Measurements from ENCODE around the gene PLK5.
"Not testable (repeated sequence)": the region's sequence is repeated elsewhere in the genome, so short reads cannot be mapped to it uniquely, and the experiment has no call there.

Gene PLK5

DNA sequence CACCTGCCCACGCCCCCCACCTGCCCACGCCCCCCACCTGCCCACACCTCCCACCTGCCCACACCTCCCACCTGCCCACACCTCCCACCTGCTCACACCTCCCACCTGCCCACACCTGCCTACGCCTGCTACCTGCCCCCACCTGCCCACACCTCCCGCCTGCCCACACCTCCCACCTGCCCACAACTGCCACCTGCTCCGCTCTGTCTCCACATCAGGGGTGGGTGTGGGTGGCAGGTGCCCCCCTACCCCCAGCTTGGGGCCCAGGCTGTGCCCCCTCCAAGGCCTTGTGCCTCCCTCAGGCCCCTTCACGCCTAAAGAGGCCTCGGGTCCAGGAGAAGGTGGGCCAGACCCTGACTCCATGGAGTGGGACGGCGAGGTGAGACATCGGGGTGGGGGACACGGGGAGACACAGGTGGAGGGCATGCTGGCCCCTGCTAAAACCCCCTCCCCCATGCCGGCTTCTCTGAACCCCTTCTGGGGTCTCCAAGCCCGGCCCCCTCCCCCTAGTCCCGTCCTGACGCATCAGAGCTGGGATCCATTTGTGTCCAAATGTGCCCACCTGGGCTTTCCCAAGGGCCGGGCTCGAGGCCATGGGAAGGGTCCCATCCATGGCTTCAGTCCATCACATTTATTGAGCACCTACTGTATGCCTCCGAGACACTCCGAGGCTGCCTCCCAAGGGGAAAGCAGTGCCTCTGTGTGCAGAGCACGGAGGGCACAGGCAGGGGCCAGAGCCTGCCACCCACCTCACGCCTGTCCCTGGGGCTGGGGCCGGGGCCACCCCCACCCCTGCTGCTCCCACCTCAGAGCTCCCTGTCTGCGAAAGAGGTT is 4.9 kb downstream of the PLK5 start:
- H3K4me3 ChIP-seq (ENCODE audit: extremely low read depth, insufficient read depth, low read length, poor library complexity, severe bottlenecking) = no peak overlapping the region
- 80 to 89% methylated on average over 11 to 13 of the region's 23 CpGs for WGBS, 2 experiments (ENCODE audit: insufficient coverage in 2 of 2)
- no peaks in the 10 kb centered on the region for H3K9me3 ChIP-seq (ENCODE audit: control insufficient read depth, low read length)
- no peak overlapping the region for H3K27ac ChIP-seq (ENCODE audit: low read depth, low read length, severe bottlenecking)
- no peaks in the 10 kb centered on the region for H3K4me1 ChIP-seq (ENCODE audit: control insufficient read depth, insufficient read depth, low read length, poor library complexity, severe bottlenecking)
- no peaks in the 10 kb centered on the region for H3K36me3 ChIP-seq (ENCODE audit: control insufficient read depth, insufficient read depth, low read length)

DNA sequence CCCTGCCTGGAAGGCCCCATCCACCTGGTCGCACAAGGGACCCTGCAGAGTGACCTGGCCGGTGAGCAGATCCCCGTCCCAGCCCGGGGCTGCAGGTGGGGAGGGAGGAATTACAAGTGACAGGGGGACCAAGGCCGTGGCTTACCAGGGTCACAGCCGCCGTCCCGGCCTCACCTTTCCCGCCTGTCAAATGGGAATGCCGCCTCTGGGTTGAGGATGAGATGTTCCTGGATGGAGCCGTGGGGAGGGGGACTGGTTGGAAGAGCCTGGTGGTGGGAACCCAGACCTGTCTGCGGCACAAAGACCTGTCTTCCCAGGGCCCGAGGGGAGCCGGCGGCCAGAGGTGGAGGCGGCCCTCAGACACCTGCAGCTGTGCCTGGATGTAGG is 5.5 kb downstream of the PLK5 start:
- Histone ChIP-seq H3K27ac (ENCODE audit: low read depth, low read length, severe bottlenecking) (no peak overlapping the region), H3K9me3 (ENCODE audit: control insufficient read depth, low read length) (no peaks in the 10 kb centered on the region), H3K4me1 (ENCODE audit: control insufficient read depth, insufficient read depth, low read length, poor library complexity, severe bottlenecking) (no peaks in the 10 kb centered on the region), H3K4me3 (ENCODE audit: extremely low read depth, insufficient read depth, low read length, poor library complexity, severe bottlenecking) (no peak overlapping the region), H3K36me3 (ENCODE audit: control insufficient read depth, insufficient read depth, low read length) (no peaks in the 10 kb centered on the region)
- WGBS, 2 experiments (ENCODE audit: insufficient coverage in 2 of 2) = 79 to 82% methylated on average over 10 to 15 of the region's 16 CpGs

- H3K9me3 ChIP-seq (ENCODE audit: control insufficient read depth, low read length); H3K27ac ChIP-seq (ENCODE audit: low read depth, low read length, severe bottlenecking); H3K4me3 ChIP-seq (ENCODE audit: extremely low read depth, insufficient read depth, low read length, poor library complexity, severe bottlenecking); H3K36me3 ChIP-seq (ENCODE audit: control insufficient read depth, insufficient read depth, low read length); H3K4me1 ChIP-seq (ENCODE audit: control insufficient read depth, insufficient read depth, low read length, poor library complexity, severe bottlenecking): not testable (repeated sequence)
- WGBS, 2 experiments (ENCODE audit: insufficient coverage in 2 of 2) = 88 to 96% methylated on average over 7 to 8 of the region's 11 CpGs
Measured at GRCh38 chr19:1530856-1531255, 7.0 kb downstream of the PLK5 start.

GRCh38 chr19:1531587-1531986 is 7.7 kb downstream of the PLK5 start:
- WGBS, 2 experiments (ENCODE audit: insufficient coverage in 2 of 2) = 82 to 90% methylated on average over 11 of the region's 11 CpGs
- Histone ChIP-seq H3K27ac (ENCODE audit: low read depth, low read length, severe bottlenecking) (no peak overlapping the region), H3K36me3 (ENCODE audit: control insufficient read depth, insufficient read depth, low read length) (no peaks in the 10 kb centered on the region), H3K4me1 (ENCODE audit: control insufficient read depth, insufficient read depth, low read length, poor library complexity, severe bottlenecking) (no peaks in the 10 kb centered on the region), H3K9me3 (ENCODE audit: control insufficient read depth, low read length) (no peaks in the 10 kb centered on the region), H3K4me3 (ENCODE audit: extremely low read depth, insufficient read depth, low read length, poor library complexity, severe bottlenecking) (no peak overlapping the region)

DNA sequence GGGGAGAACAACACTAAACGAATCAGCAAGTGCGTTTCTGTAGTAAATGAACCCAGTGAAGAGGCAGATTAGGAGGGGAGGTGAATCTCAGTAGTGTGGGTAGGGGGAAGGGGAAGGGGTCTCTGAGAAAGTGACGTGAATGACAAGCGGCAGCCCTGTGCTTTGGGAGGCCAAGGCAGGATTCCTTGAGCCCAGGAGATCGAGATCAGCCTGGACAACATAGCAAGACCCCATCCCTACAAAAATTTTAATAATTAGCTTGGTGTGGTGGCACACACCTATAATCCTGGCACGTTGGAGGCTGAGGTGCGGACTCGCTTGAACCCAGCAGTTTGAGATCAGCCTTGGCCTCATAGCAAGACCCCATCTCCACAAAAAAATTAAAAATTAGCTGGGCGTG is 8.1 kb downstream of the PLK5 start:
- H3K27ac ChIP-seq (ENCODE audit: low read depth, low read length, severe bottlenecking) = no peak overlapping the region
- H3K36me3 ChIP-seq (ENCODE audit: control insufficient read depth, insufficient read depth, low read length) = no peaks in the 10 kb centered on the region
- WGBS, 2 experiments (ENCODE audit: insufficient coverage in 2 of 2) = 84 to 100% methylated on average over 4 to 7 of the region's 9 CpGs
- no peaks in the 10 kb centered on the region for H3K4me1 ChIP-seq (ENCODE audit: control insufficient read depth, insufficient read depth, low read length, poor library complexity, severe bottlenecking)
- no peak overlapping the region for H3K4me3 ChIP-seq (ENCODE audit: extremely low read depth, insufficient read depth, low read length, poor library complexity, severe bottlenecking)
- no peaks in the 10 kb centered on the region for H3K9me3 ChIP-seq (ENCODE audit: control insufficient read depth, low read length)

GRCh38 chr19:1533510-1534150 is 9.8 kb downstream of the PLK5 start:
- H3K36me3 ChIP-seq (ENCODE audit: control insufficient read depth, insufficient read depth, low read length) = no peaks in the 10 kb centered on the region
- no peaks in the 10 kb centered on the region for H3K4me1 ChIP-seq (ENCODE audit: control insufficient read depth, insufficient read depth, low read length, poor library complexity, severe bottlenecking)
- H3K4me3 ChIP-seq (ENCODE audit: extremely low read depth, insufficient read depth, low read length, poor library complexity, severe bottlenecking) = no peak overlapping the region
- H3K27ac ChIP-seq (ENCODE audit: low read depth, low read length, severe bottlenecking) = no peak overlapping the region
- no peaks in the 10 kb centered on the region for H3K9me3 ChIP-seq (ENCODE audit: control insufficient read depth, low read length)
- WGBS, 2 experiments (ENCODE audit: insufficient coverage in 2 of 2) = 91% methylated on average over 17 to 18 of the region's 23 CpGs

- H3K36me3 ChIP-seq (ENCODE audit: control insufficient read depth, insufficient read depth, low read length) = no peaks in the 10 kb centered on the region
- H3K9me3 ChIP-seq (ENCODE audit: control insufficient read depth, low read length) = no peaks in the 10 kb centered on the region
- no peaks in the 10 kb centered on the region for H3K4me1 ChIP-seq (ENCODE audit: control insufficient read depth, insufficient read depth, low read length, poor library complexity, severe bottlenecking)
- no peak overlapping the region for H3K4me3 ChIP-seq (ENCODE audit: extremely low read depth, insufficient read depth, low read length, poor library complexity, severe bottlenecking)
- H3K27ac ChIP-seq (ENCODE audit: low read depth, low read length, severe bottlenecking) = no peak overlapping the region
- WGBS, 2 experiments (ENCODE audit: insufficient coverage in 2 of 2) = 82% methylated on average over 13 to 14 of the region's 14 CpGs
Measured at GRCh38 chr19:1534972-1535371, 11.1 kb downstream of the PLK5 start.

GRCh38 chr19:1535699-1536098 is 11.8 kb downstream of the PLK5 start:
- not testable (repeated sequence) for H3K27ac ChIP-seq (ENCODE audit: low read depth, low read length, severe bottlenecking); H3K36me3 ChIP-seq (ENCODE audit: control insufficient read depth, insufficient read depth, low read length); H3K4me3 ChIP-seq (ENCODE audit: extremely low read depth, insufficient read depth, low read length, poor library complexity, severe bottlenecking); H3K4me1 ChIP-seq (ENCODE audit: control insufficient read depth, insufficient read depth, low read length, poor library complexity, severe bottlenecking); H3K9me3 ChIP-seq (ENCODE audit: control insufficient read depth, low read length)
- 95 to 98% methylated on average over 6 of the region's 7 CpGs for WGBS, 2 experiments (ENCODE audit: insufficient coverage in 2 of 2)

DNA sequence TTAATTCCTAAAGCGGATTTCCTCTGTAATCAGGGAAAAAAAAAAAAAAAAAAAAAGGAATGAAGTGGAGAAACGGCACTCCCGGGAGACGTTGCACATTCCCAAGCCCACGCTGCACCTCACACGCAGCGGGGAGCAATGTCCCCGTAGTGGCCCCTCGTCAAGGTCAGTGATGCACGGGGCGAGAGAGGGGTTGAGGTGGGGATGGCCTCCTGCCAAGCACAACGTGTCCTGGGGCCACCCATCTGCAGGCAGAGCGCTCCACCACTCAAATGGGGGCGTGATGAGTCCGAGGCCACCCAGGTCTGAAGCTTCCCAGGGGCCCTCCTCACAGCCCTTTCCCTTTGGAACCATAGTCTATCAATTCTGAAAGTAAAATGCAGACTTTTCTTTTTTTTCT is 15.1 kb downstream of the PLK5 start:
- Histone ChIP-seq H3K36me3 (ENCODE audit: control insufficient read depth, insufficient read depth, low read length) (no peaks in the 10 kb centered on the region), H3K4me3 (ENCODE audit: extremely low read depth, insufficient read depth, low read length, poor library complexity, severe bottlenecking) (no peak overlapping the region), H3K4me1 (ENCODE audit: control insufficient read depth, insufficient read depth, low read length, poor library complexity, severe bottlenecking) (no peaks in the 10 kb centered on the region), H3K9me3 (ENCODE audit: control insufficient read depth, low read length) (no peaks in the 10 kb centered on the region), H3K27ac (ENCODE audit: low read depth, low read length, severe bottlenecking) (no peak overlapping the region)
- 63 to 69% methylated on average over 11 to 12 of the region's 15 CpGs for WGBS, 2 experiments (ENCODE audit: insufficient coverage in 2 of 2)

DNA sequence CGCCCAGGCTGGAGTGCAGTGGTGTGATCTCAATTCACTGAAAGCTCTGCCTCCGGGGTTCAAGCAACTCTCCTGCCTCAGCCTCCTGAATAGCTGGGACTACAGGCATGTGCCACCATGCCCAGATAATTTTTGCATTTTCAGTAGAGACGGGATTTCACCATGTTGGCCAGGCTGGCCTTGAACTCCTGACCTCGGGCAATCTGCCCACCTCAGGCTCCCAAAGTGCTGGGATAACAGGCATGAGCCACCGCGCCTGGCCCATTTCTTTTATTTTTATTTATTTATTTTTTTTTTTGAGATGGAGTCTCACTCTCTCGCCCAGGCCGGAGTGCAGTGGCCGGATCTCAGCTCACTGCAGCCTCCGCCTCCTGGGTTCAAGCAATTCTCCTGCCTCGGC is 15.9 kb downstream of the PLK5 start:
- not testable (repeated sequence) for H3K9me3 ChIP-seq (ENCODE audit: control insufficient read depth, low read length); H3K27ac ChIP-seq (ENCODE audit: low read depth, low read length, severe bottlenecking); H3K4me1 ChIP-seq (ENCODE audit: control insufficient read depth, insufficient read depth, low read length, poor library complexity, severe bottlenecking); H3K4me3 ChIP-seq (ENCODE audit: extremely low read depth, insufficient read depth, low read length, poor library complexity, severe bottlenecking); H3K36me3 ChIP-seq (ENCODE audit: control insufficient read depth, insufficient read depth, low read length)
- 90 to 95% methylated on average over 8 of the region's 11 CpGs for WGBS, 2 experiments (ENCODE audit: insufficient coverage in 2 of 2)

GRCh38 chr19:1540365-1540925 is 16.6 kb downstream of the PLK5 start:
- H3K27ac ChIP-seq (ENCODE audit: low read depth, low read length, severe bottlenecking) = no peak overlapping the region
- 52 to 58% methylated on average over 11 to 16 of the region's 17 CpGs for WGBS, 2 experiments (ENCODE audit: insufficient coverage in 2 of 2)
- H3K36me3 ChIP-seq (ENCODE audit: control insufficient read depth, insufficient read depth, low read length) = no peaks in the 10 kb centered on the region
- H3K4me3 ChIP-seq (ENCODE audit: extremely low read depth, insufficient read depth, low read length, poor library complexity, severe bottlenecking) = no peak overlapping the region
- H3K9me3 ChIP-seq (ENCODE audit: control insufficient read depth, low read length) = no peaks in the 10 kb centered on the region
- no peaks in the 10 kb centered on the region for H3K4me1 ChIP-seq (ENCODE audit: control insufficient read depth, insufficient read depth, low read length, poor library complexity, severe bottlenecking)

Measured in mesodermal cell (in vitro differentiated cells).